T-cell (primary cell): ENCODE measurements around the gene CACNG4. TPM values are rescaled to one million over a fixed set of nuclear protein-coding genes. Genes with fewer than 3 reads are reported as not detected.

Experiments
- ATAC-seq, 4 experiments: fragments of 200-7000 bp in 3 of 4; fragments of 150-1000 bp in 1 of 4; cut with Tn5 transposase; replicated peaks in 1 of 4; 1 replicate in 3 of 4; 2 replicates in 1 of 4; pipeline ENCODE4 v1.10.0; 2021; ENCODE audit warnings: moderate library complexity in 3 of 4, mild to moderate bottlenecking in 2 of 4, moderate number of reproducible peaks in 1 of 4
- CTCF ChIA-PET, 2 donors: fragments of 300-600 bp; sonication (Branson Sonifier 250); formaldehyde crosslinking; loops; one replicate each; lab custom pipeline; 2022; ENCODE audit warnings: antibody characterized with exemption in 2 of 2; lab: Charles Lee
- POLR2A ChIA-PET, 2 donors: fragments of 300-600 bp; sonication (Branson Sonifier 250); formaldehyde crosslinking; loops; one replicate each; lab custom pipeline; 2022; ENCODE audit warnings: antibody characterized with exemption in 2 of 2; lab: Charles Lee
- DNase-seq, 35 experiments: peaks; one replicate each; pipeline versions ENCODE4 v3.0.0 to v3.0.0-alpha.2; 2013 to 2023
- H3K27ac ChIP-seq: one replicate; pipeline ENCODE4 v1.5.1; 2013; ENCODE audit warnings: low read length
- H3K27me3 ChIP-seq, 2 experiments: replicated peaks in 1 of 2; 1 replicate in 1 of 2; 2 replicates in 1 of 2; pipeline versions ENCODE4 v1.6.1 to v1.7.0; 2013; ENCODE audit warnings: low read length in 1 of 2, mixed read lengths in 1 of 2; ENCODE audit not compliant: control insufficient read depth in 2 of 2, insufficient read depth in 2 of 2; ENCODE audit errors: extremely low read depth in 1 of 2
- H3K36me3 ChIP-seq, 2 donors: 1 replicate in 1 of 2; 2 replicates in 1 of 2; pipeline versions ENCODE4 v1.6.1 to v1.7.0; 2013; ENCODE audit warnings: low read length in 1 of 2; ENCODE audit not compliant: control insufficient read depth in 2 of 2, insufficient read depth in 1 of 2; ENCODE audit errors: extremely low read depth in 1 of 2
- H3K4me1 ChIP-seq, 2 experiments: 1 replicate in 1 of 2; 2 replicates in 1 of 2; pipeline versions ENCODE4 v1.6.1 to v1.7.0; 2013; ENCODE audit warnings: low read length in 2 of 2, mixed read lengths in 1 of 2; ENCODE audit not compliant: insufficient read depth in 2 of 2, control insufficient read depth in 1 of 2; ENCODE audit errors: extremely low read depth in 1 of 2
- H3K4me3 ChIP-seq, 2 donors: 1 replicate in 1 of 2; 2 replicates in 1 of 2; pipeline versions ENCODE4 v1.5.1 to v1.7.0; 2013; ENCODE audit warnings: mild to moderate bottlenecking in 2 of 2, low read length in 1 of 2, moderate library complexity in 1 of 2; ENCODE audit not compliant: control insufficient read depth in 1 of 2; ENCODE audit errors: extremely low read depth in 1 of 2
- H3K9me3 ChIP-seq: 2 replicates; pipeline ENCODE4 v1.7.0; 2013
- H3K27ac Mint-ChIP-seq, 2 donors: one replicate each; pipeline ENCODE4 v1.8.0; 2020 to 2021; ENCODE audit warnings: mild to moderate bottlenecking in 2 of 2, mixed read lengths in 2 of 2
- H3K27me3 Mint-ChIP-seq, 2 donors: one replicate each; pipeline ENCODE4 v1.8.0; 2021 to 2022; ENCODE audit warnings: mixed read lengths in 2 of 2
- H3K36me3 Mint-ChIP-seq: one replicate; pipeline ENCODE4 v1.8.0; 2021; ENCODE audit warnings: mixed read lengths
- H3K4me1 Mint-ChIP-seq, 3 donors: one replicate each; pipeline ENCODE4 v1.8.0; 2020 to 2022; ENCODE audit warnings: mixed read lengths in 3 of 3, mild to moderate bottlenecking in 1 of 3
- H3K4me3 Mint-ChIP-seq, 3 donors: one replicate each; pipeline ENCODE4 v1.8.0; 2020 to 2022; ENCODE audit warnings: mild to moderate bottlenecking in 3 of 3, mixed read lengths in 3 of 3, moderate library complexity in 3 of 3
- H3K9me3 Mint-ChIP-seq, 3 donors: one replicate each; pipeline ENCODE4 v1.8.0; 2020 to 2022; ENCODE audit warnings: mixed read lengths in 3 of 3
- WGBS: methylation state at CpG from one replicate; pipeline ENCODE4 v1.1.5; 2013; ENCODE audit warnings: missing lambda C conversion rate; ENCODE audit not compliant: insufficient coverage; 5-methylcytosine and 5-hydroxymethylcytosine counted together
- total RNA-seq, 35 experiments: library from RNA in 6 of 35; stranded (reverse) in 6 of 35; fragments of 120-200 nt in 1 of 35; gene quantifications; one replicate each; pipeline versions ENCODE4 v1.2.1 to v1.2.4 and lab custom pipeline; 2013 to 2026

Gene CACNG4
- total RNA-seq, 5 donors from 2014 or later (not counting 1 experiment from before 2014, with no cell fraction given), result 0.06 to 0.20 (median 0.13) TPM; not detected in 2

DNA sequence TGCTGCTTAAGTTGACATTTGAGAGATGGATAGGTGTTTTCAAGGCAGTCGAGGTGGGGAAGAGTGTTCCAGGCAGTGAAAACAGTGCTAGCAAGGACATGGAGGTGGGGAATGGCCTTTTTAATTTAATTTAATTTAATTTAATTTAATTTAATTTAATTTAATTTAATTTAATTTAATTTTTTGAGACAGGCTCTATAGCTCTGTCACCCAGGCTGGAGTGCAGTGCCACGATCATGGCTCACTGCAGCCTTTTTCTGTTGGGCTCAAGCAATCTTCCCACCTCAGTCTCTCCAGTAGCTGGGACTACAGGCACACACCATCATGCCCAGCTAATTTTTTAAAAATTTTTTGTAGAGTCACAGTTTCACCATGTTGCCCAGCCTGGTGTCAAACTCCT is 32.2 kb upstream of the CACNG4 start:
- Histone ChIP-seq H3K4me1 (no peaks in the 10 kb centered on the region), H3K36me3 (no peaks in the 10 kb centered on the region), H3K9me3 (no peaks in the 10 kb centered on the region), H3K27me3 (peaks cover 0 to 17% of the 10 kb centered on the region in 2 experiments), H3K27ac (no peak overlapping the region), H3K4me3 (no peak overlapping the region)
- WGBS, result 71% methylated on average over 1 of the region's 2 CpGs
- peaks cover 0 to 8% (median 0%) of the 10 kb centered on the region in 3 donors for H3K9me3 Mint-ChIP-seq
- no peaks in the 10 kb centered on the region for H3K4me1 Mint-ChIP-seq
- H3K27me3 Mint-ChIP-seq, result peaks cover 21 to 24% of the 10 kb centered on the region in 2 donors
- CTCF ChIA-PET, result no interaction called here
- no peaks in the 10 kb centered on the region for H3K36me3 Mint-ChIP-seq
- no peak for DNase-seq
- no peak overlapping the region for H3K27ac Mint-ChIP-seq
- POLR2A ChIA-PET, result no interaction called here
- no peak for ATAC-seq
- no peak overlapping the region for H3K4me3 Mint-ChIP-seq

DNA sequence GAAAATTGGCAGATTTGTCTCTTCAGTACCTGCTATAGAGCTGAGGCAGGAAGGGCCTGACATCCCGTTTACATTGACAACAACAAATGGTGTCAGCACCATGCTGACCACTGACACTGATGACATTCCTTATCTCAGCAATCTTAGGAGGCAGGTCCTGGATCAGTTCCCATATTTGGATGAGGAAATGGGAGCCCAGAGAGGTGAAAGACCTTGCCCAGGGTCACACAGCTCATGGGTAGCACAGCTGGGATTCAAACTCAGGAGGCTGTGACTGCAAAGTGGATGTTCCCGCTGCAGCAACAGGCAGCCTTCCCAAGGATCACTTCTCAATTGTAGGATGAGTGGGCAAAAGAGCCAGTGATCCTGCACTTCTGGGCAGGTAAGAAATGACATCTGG is 30.5 kb upstream of the CACNG4 start:
- no peaks in the 10 kb centered on the region for H3K4me1 ChIP-seq
- H3K27ac ChIP-seq, result no peak overlapping the region
- no CpG with 5 or more reads among the region's 2 CpGs for WGBS
- no peaks in the 10 kb centered on the region for H3K36me3 ChIP-seq
- H3K4me1 Mint-ChIP-seq, result no peaks in the 10 kb centered on the region
- DNase-seq (no peak), ATAC-seq (no peak)
- no peaks in the 10 kb centered on the region for H3K9me3 ChIP-seq
- H3K4me3 ChIP-seq, result no peak overlapping the region
- CTCF ChIA-PET, result interaction anchor here in 1 of 2 donors (0.6 kb wide), 1 partner anchor 1313 kb away, joined by 4 read pairs; no protein-coding TSS in a partner anchor
- no peak overlapping the region for H3K27ac Mint-ChIP-seq
- H3K9me3 Mint-ChIP-seq, result peaks cover 0 to 12% (median 0%) of the 10 kb centered on the region in 3 donors
- POLR2A ChIA-PET, result no interaction called here
- H3K36me3 Mint-ChIP-seq, result no peaks in the 10 kb centered on the region
- H3K4me3 Mint-ChIP-seq, result no peak overlapping the region
- H3K27me3 ChIP-seq, result peaks cover 0 to 24% of the 10 kb centered on the region in 2 experiments
- H3K27me3 Mint-ChIP-seq, result peaks cover 28% of the 10 kb centered on the region in 2 donors

DNA sequence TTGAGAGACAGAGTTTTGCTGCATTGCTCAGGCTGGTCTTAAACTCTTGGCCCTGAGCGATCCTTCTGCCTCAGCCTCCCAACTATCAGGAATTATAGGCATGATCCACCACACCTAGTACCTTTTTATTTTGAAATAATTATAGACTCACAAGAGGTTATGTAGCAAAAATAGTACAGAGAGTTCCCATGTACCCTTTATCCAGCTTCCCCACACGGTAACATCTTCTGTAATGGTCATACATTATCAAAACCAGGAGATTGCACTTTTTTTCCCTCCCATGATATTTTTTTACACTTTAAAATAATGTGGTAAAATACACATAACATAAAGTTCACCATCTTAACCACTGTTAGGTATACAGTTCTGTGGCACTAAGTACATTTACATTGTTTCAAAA is 28.8 kb upstream of the CACNG4 start:
- no peak for ATAC-seq
- DNase-seq, result no peak
- Mint-ChIP-seq H3K4me3 (no peak overlapping the region), H3K36me3 (no peaks in the 10 kb centered on the region), H3K27me3 (peaks cover 32 to 41% of the 10 kb centered on the region in 2 donors), H3K27ac (no peak overlapping the region), H3K4me1 (no peaks in the 10 kb centered on the region), H3K9me3 (peaks cover 0 to 12% (median 0%) of the 10 kb centered on the region in 3 donors)
- ChIA-PET CTCF (no interaction called here), POLR2A (no interaction called here)
- H3K27ac ChIP-seq, result no peak overlapping the region
- no CpG with 5 or more reads among the region's 2 CpGs for WGBS
- no peak overlapping the region for H3K4me3 ChIP-seq
- no peaks in the 10 kb centered on the region for H3K4me1 ChIP-seq
- no peaks in the 10 kb centered on the region for H3K36me3 ChIP-seq
- peaks cover 0 to 33% of the 10 kb centered on the region in 2 experiments for H3K27me3 ChIP-seq
- H3K9me3 ChIP-seq, result no peaks in the 10 kb centered on the region

DNA sequence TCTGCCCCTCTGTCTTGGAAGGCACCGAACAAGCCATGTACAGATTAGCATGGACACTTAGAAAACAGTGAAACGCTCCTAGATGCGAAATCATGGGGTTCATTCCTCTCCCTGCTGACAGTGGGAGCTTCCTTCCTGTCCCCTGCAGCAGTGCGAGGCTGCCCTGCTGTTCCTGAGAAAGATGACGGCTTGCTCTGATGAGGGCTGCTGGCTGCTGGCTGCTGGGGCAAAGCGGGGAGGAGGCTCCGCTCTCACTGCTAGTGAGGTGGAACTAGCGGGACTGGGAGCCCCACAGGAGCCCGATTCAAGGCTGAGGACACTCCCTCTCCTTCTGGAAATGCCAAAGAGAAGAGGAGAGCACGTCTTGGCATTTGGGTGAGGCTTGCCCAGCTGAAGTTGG is 25.9 kb upstream of the CACNG4 start:
- ATAC-seq (no peak), DNase-seq (no peak)
- H3K4me3 ChIP-seq, result no peak overlapping the region
- H3K27ac ChIP-seq, result no peak overlapping the region
- H3K36me3 ChIP-seq, result no peaks in the 10 kb centered on the region
- no peaks in the 10 kb centered on the region for H3K4me1 Mint-ChIP-seq
- peaks cover 0 to 44% of the 10 kb centered on the region in 2 experiments for H3K27me3 ChIP-seq
- ChIA-PET POLR2A (no interaction called here), CTCF (no interaction called here)
- H3K4me1 ChIP-seq, result no peaks in the 10 kb centered on the region
- H3K4me3 Mint-ChIP-seq, result no peak overlapping the region
- H3K9me3 Mint-ChIP-seq, result peaks cover 0 to 12% (median 0%) of the 10 kb centered on the region in 3 donors
- H3K27ac Mint-ChIP-seq, result no peak overlapping the region
- H3K27me3 Mint-ChIP-seq, result peaks cover 46 to 60% of the 10 kb centered on the region in 2 donors
- no peaks in the 10 kb centered on the region for H3K9me3 ChIP-seq
- 68% methylated on average over 10 of the region's 10 CpGs for WGBS
- H3K36me3 Mint-ChIP-seq, result no peaks in the 10 kb centered on the region

DNA sequence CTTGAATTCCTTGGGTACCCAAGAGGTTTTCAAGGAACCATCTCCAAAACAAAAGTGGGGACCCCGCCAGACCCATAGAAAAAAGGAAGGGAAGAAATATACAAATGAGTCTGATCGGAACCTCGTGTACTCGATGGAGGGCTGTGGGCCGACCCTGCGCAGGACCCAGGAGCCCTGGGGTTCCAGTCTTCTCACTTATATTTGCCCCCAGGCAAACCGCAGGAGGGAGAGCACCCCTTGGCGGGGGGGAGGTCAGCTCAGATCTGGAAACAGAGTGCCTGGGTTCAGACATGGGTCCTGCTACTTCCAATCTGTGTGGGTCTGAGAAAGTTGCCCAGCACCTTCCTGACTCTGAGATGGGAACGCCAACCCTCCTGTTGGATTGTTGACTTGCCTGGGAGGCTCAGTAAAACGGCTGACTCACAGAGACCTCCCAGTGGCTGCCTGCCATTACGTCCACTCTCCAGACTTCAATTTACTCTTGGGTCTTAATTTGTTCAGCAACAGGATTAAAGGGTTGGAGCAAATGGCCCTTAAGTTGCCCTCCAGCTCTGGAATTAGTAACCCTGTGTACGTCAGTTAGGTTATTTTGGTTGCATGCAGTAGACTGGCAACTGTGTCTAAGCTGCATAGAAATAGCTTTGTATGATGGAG is 24.9 kb upstream of the CACNG4 start:
- POLR2A ChIA-PET, result no interaction called here
- DNase-seq (no peak), ATAC-seq (no peak)
- 72% methylated on average over 5 of the region's 12 CpGs for WGBS
- no peaks in the 10 kb centered on the region for H3K36me3 Mint-ChIP-seq
- CTCF ChIA-PET, result no interaction called here
- H3K4me1 ChIP-seq, result no peaks in the 10 kb centered on the region
- no peak overlapping the region for H3K4me3 Mint-ChIP-seq
- H3K27ac ChIP-seq, result no peak overlapping the region
- H3K4me3 ChIP-seq, result no peak overlapping the region
- peaks cover 0 to 12% (median 0%) of the 10 kb centered on the region in 3 donors for H3K9me3 Mint-ChIP-seq
- no peaks in the 10 kb centered on the region for H3K9me3 ChIP-seq
- peaks cover 56 to 67% of the 10 kb centered on the region in 2 donors for H3K27me3 Mint-ChIP-seq
- no peaks in the 10 kb centered on the region for H3K36me3 ChIP-seq
- peaks cover 0 to 52% of the 10 kb centered on the region in 2 experiments for H3K27me3 ChIP-seq
- H3K4me1 Mint-ChIP-seq, result peaks cover 0 to 4% (median 0%) of the 10 kb centered on the region in 3 donors
- H3K27ac Mint-ChIP-seq, result no peak overlapping the region

DNA sequence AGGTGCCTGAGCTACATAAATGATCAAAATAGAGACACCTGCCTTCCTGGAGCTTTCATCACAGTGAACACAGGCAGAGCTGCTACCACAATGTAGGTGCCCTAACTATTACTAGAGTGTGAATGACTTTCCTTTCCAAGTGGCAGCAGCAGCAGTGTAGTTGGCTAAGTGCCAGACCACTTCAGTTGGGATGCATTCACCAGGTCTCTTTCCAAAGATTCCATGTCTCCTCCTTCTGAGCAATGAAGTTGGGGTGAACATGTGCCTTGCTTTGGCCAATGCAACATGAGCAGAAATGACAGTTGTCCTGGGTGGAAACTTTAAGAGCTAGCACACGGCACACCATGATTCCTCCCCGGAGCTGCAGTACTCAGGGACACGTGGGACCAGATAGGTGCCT is 23.3 kb upstream of the CACNG4 start:
- Histone ChIP-seq H3K4me3 (no peak overlapping the region), H3K9me3 (no peaks in the 10 kb centered on the region), H3K27me3 (peaks cover 0 to 66% of the 10 kb centered on the region in 2 experiments), H3K36me3 (no peaks in the 10 kb centered on the region), H3K4me1 (peaks cover 0 to 3% of the 10 kb centered on the region in 2 experiments), H3K27ac (no peak overlapping the region)
- Mint-ChIP-seq H3K4me3 (no peak overlapping the region), H3K4me1 (peaks cover 5 to 19% (median 12%) of the 10 kb centered on the region in 3 donors), H3K9me3 (peaks cover 0 to 4% (median 0%) of the 10 kb centered on the region in 3 donors), H3K27me3 (peaks cover 65 to 80% of the 10 kb centered on the region in 2 donors), H3K27ac (no peak overlapping the region), H3K36me3 (no peaks in the 10 kb centered on the region)
- DNase-seq (no peak), ATAC-seq (no peak)
- WGBS, result 91% methylated on average over 3 of the region's 3 CpGs
- ChIA-PET POLR2A (no interaction called here), CTCF (no interaction called here)
